NCI-H526 treated with DMSO at 0.1 percent for 48 hours (cell line): ENCODE results near the gene TTC7B.

Source experiments
- DNase-seq: peaks from one replicate; lab custom pipeline; 2025; lab: John Stamatoyannopoulos, UW

Gene TTC7B

GRCh38 chr14:90558983-90559590 lies 257.1 kb downstream of the TTC7B start:
- DNase-seq = no peak

- DNase-seq = no peak
Measured at GRCh38 chr14:90558041-90558982, 257.9 kb downstream of the TTC7B start.

GRCh38 chr14:90557516-90557915 lies 258.7 kb downstream of the TTC7B start:
- DNase-seq = no peak

- no peak for DNase-seq
Measured at GRCh38 chr14:90556666-90557450, 259.4 kb downstream of the TTC7B start.

- no peak for DNase-seq
Measured at GRCh38 chr14:90556012-90556477, 260.2 kb downstream of the TTC7B start.

- DNase-seq = no peak
Measured at GRCh38 chr14:90555126-90556011, 260.9 kb downstream of the TTC7B start.

GRCh38 chr14:90554341-90554740 lies 261.9 kb downstream of the TTC7B start:
- DNase-seq = no peak

- DNase-seq = no peak
Measured at GRCh38 chr14:90553921-90554336, 262.3 kb downstream of the TTC7B start.

GRCh38 chr14:90553298-90553920 lies 262.8 kb downstream of the TTC7B start:
- DNase-seq = no peak

GRCh38 chr14:90552465-90553297 lies 263.5 kb downstream of the TTC7B start:
- no peak for DNase-seq

GRCh38 chr14:90551733-90552464 lies 264.3 kb downstream of the TTC7B start:
- DNase-seq = no peak

GRCh38 chr14:90551070-90551704 lies 265.0 kb downstream of the TTC7B start:
- DNase-seq = no peak

GRCh38 chr14:90549794-90550641 lies 266.2 kb downstream of the TTC7B start:
- peak; percentile 81 for DNase-seq

GRCh38 chr14:90548455-90548854 lies 267.8 kb downstream of the TTC7B start:
- DNase-seq = no peak

- DNase-seq = no peak
Measured at GRCh38 chr14:90547968-90548367, 268.3 kb downstream of the TTC7B start.

GRCh38 chr14:90547250-90547649 lies 269.0 kb downstream of the TTC7B start:
- no peak for DNase-seq

- peak; percentile 37 for DNase-seq
Measured at GRCh38 chr14:90546767-90547166, 269.5 kb downstream of the TTC7B start.
